Left ventricle myocardium inferior (tissue), 1 donor: ENCODE data around the gene EXOC4. TPM values are rescaled to one million over a fixed set of nuclear protein-coding genes. Genes with fewer than 3 reads are reported as not detected.
"Not testable (repeated sequence)": the region's sequence is repeated elsewhere in the genome, so short reads cannot be mapped to it uniquely, and the experiment has no call there.

Experiments used
- DNase-seq: peaks from one replicate; pipeline ENCODE4 v3.0.0-alpha.2; 2020
- H3K27ac ChIP-seq: fragments of 200-600 bp; replicated peaks from 2 replicates; pipeline ENCODE4 v1.8.0; 2021
- H3K27me3 ChIP-seq: fragments of 200-600 bp; 2 replicates; pipeline ENCODE4 v1.8.0; 2021; ENCODE audit warnings: low read depth
- H3K36me3 ChIP-seq: fragments of 200-600 bp; 2 replicates; pipeline ENCODE4 v1.8.0; 2021
- H3K4me1 ChIP-seq: fragments of 200-600 bp; 2 replicates; pipeline ENCODE4 v1.8.0; 2021
- H3K4me3 ChIP-seq: fragments of 200-600 bp; 2 replicates; pipeline ENCODE4 v1.8.0; 2021; ENCODE audit warnings: mild to moderate bottlenecking, moderate library complexity
- H3K9me3 ChIP-seq: fragments of 200-600 bp; replicated peaks from 2 replicates; pipeline ENCODE4 v1.8.0; 2021
- CTCF ChIP-seq: fragments of 200-600 bp; IDR thresholded peaks from 2 replicates; pipeline ENCODE4 v1.8.0; 2021; ENCODE audit warnings: antibody characterized with exemption, mild to moderate bottlenecking, borderline replicate concordance
- intact Hi-C: fragments of 100-400 bp; cut with micrococcal nuclease; formaldehyde crosslinking; loops from one replicate; pipeline ENCODE4 v1.11.0; 2022
- total RNA-seq: library from RNA; stranded (reverse); fragmentation: NEBNext Ultra II Directional; extraction: Animal tissue kit (Norgen Biotek cat#: 25700); gene quantifications from one replicate; pipeline ENCODE4 v1.2.1, GENCODE V29; 2021
- donor health status: DM: no; HTN: yes; CAD: no; lungs with severe emphysema.

The EXOC4 gene
- total RNA-seq, 1 donor from 2014 or later, result 33.8 TPM

DNA sequence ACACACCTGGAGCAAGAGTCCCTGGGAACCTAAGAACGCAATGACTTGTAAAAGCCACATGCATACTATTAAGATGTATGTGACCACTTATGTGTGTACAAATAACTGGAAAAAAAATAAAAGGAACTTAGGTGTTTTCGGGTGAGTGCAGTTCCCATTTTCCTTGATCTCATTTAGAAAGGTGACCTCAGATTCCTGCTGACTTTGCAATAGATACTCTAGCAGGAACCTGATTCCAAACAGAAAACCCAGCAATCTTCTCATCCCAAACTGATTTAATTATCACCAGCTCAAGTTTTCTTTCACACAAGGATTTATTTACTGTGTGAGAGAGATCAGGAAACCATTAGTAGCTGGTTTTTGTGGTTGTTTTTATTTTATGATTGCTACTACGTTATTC, 817.8 kb downstream of the EXOC4 start:
- no peaks in the 10 kb centered on the region for H3K27me3 ChIP-seq
- H3K9me3 ChIP-seq, result peaks cover 4% of the 10 kb centered on the region
- TF ChIP-seq CTCF, result no peak
- H3K4me1 ChIP-seq, result peaks cover 2% of the 10 kb centered on the region
- intact Hi-C loops, result no loop called here
- no peak overlapping the region for H3K4me3 ChIP-seq
- no peaks in the 10 kb centered on the region for H3K36me3 ChIP-seq
- no peak overlapping the region for H3K27ac ChIP-seq
- DNase-seq, result no peak

DNA sequence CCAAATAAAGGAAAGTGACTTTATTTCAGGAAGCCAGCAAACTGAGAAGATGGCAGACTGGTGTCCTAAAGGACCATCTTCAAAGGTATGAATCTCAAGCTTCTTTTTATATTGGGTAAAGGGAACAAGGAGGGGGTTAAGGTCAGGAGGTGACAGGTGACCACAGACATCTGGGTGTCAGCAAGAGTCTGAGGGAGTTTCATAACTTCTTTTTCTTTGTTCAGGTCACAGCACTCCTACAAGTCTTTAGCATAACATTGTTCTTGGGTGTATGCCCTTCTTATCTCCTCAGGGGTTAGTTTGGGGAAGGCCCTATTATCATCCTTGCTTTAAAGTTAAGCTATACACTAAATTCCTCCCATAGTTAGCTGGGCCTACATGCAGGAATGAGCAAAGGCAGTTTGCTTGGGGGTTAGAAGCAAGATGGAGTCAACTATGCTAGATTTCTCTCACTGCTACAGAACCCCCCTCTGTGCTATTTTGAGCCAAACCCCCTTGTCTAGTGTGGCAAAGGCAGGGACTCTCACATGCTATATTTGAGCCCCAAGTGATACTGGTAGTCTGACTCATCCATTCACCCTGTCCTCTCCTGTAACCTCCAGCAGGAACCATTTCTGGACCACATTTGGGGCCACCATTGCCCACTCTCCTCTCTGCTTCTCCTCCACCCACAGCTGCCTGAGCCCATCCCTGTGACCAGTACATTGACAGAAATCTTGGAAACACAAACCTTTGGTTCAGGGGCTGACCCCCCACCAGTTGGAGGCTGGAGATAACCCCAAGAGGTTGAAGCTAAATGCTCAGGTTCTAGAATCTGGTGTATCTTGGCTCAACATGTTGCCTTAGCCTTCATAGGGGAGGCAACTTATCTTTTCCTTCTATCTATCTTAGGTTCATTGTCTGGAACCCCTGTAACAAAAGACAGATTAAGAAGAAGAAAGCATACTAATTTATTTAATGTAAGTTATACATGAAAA, 818.8 kb downstream of the EXOC4 start:
- Histone ChIP-seq H3K27me3 (no peaks in the 10 kb centered on the region), H3K4me1 (no peaks in the 10 kb centered on the region), H3K36me3 (no peaks in the 10 kb centered on the region), H3K4me3 (no peak overlapping the region), H3K9me3 (peaks cover 10% of the 10 kb centered on the region), H3K27ac (no peak overlapping the region)
- no peak for DNase-seq
- TF ChIP-seq CTCF, result no peak
- intact Hi-C loops, result no loop called here

GRCh38 chr7:134073276-134073675, 820.4 kb downstream of the EXOC4 start:
- H3K9me3 ChIP-seq, result peaks cover 10% of the 10 kb centered on the region
- no peaks in the 10 kb centered on the region for H3K36me3 ChIP-seq
- no peaks in the 10 kb centered on the region for H3K4me1 ChIP-seq
- no peak for DNase-seq
- H3K27me3 ChIP-seq, result no peaks in the 10 kb centered on the region
- no peak overlapping the region for H3K27ac ChIP-seq
- H3K4me3 ChIP-seq, result no peak overlapping the region
- intact Hi-C loops, result no loop called here
- no peak for TF ChIP-seq CTCF

GRCh38 chr7:134075799-134076198, 822.9 kb downstream of the EXOC4 start:
- Histone ChIP-seq H3K27ac (no peak overlapping the region), H3K27me3 (no peaks in the 10 kb centered on the region), H3K4me1 (no peaks in the 10 kb centered on the region), H3K4me3 (no peak overlapping the region), H3K9me3 (peaks cover 10% of the 10 kb centered on the region), H3K36me3 (no peaks in the 10 kb centered on the region)
- intact Hi-C loops, result no loop called here
- DNase-seq, result no peak
- no peak for TF ChIP-seq CTCF

DNA sequence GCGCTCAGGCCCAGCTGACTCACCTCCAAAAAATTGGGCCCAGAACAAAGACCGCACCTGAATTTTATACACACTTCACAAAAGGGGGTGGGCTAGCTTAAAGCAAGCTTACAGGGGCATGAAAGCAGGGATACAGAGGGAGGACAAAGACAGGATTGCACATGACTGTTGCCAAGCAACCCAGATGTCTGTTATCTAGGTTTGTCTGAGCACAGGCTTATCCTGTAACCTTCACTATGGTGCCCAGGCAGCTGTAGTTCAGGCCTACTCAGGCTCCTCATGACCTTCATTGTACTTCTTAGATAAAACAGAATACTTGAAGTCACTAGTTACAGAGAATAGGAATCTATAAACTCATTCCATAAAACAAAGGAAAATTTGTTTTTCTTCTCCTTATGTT, 824.7 kb downstream of the EXOC4 start:
- H3K36me3 ChIP-seq, DNase-seq, H3K4me3 ChIP-seq, H3K27ac ChIP-seq, intact Hi-C loops, H3K27me3 ChIP-seq, H3K4me1 ChIP-seq: not testable (repeated sequence)
- H3K9me3 ChIP-seq, result peaks cover 10% of the 10 kb centered on the region

- H3K4me3 ChIP-seq, result no peak overlapping the region
- no peak overlapping the region for H3K27ac ChIP-seq
- H3K27me3 ChIP-seq, result no peaks in the 10 kb centered on the region
- no peaks in the 10 kb centered on the region for H3K36me3 ChIP-seq
- no peak for DNase-seq
- H3K4me1 ChIP-seq, result no peaks in the 10 kb centered on the region
- H3K9me3 ChIP-seq, result peaks cover 10% of the 10 kb centered on the region
- TF ChIP-seq CTCF, result no peak
- intact Hi-C loops, result no loop called here
These were observed 826.1 kb downstream of the EXOC4 start for GRCh38 chr7:134078991-134079390.
